ENCODE data around the gene CCDC183.

GRCh38 chr9:136808075-136808805 is 12.1 kb downstream of the CCDC183 start:
- TF ChIP-seq POLR2A (IDR thresholded peaks at IDR 0.05) (no peak), CTCF (IDR thresholded peaks at IDR 0.05) (no peak)
